Stimulated activated CD4-positive, alpha-beta T cell treated with anti-CD3 and anti-CD28 coated beads, Interleukin-4, amount 100 ng/mL, for 24 hours (primary cell): ENCODE results near the gene NRBF2.
"Not testable (repeated sequence)": the region's sequence is repeated elsewhere in the genome, so short reads cannot be mapped to it uniquely, and the experiment has no call there.

Experiments
- DNase-seq: peaks from one replicate; pipeline ENCODE4 v3.0.0-alpha.2; 2020

The NRBF2 gene

DNA sequence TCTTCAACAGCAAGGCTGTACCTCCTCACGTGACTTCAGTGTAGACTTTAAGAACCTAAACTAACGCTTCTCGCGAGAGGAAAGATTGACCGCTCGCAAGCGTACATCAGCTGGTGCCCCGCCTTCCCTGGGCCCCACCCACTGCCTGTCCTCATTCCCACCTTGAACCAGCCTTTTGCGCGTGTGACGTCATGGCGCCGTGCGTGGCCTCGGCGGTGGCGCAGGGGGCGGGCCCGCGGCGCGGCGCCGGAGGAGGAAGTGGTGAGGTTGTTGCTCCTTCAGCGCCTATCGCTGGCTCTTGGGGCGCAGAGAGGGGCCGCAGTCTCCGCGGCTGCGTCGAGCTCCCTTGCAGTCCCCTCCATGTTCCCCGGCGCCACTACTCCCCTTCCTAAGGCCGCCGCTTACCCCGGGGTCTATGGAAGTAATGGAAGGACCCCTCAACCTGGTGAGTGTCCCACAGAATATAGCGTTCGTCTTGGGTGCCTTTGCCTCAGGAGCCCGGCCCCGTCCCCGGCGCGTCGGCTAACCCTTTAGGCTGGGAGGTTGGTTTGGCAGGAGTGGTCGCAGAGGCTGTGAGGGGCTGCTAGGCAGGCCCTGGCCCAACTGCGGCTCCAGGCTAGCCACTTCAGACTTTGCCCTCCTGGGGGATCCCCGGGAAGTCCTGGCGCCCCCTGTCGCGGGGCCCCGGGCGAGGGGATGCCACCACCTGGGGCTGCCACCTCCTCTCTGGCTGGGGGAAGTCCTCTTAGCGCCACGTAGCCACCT is at the start of gene NRBF2:
Gene NRBF2, plus strand, starts transcription at position 273 of the 765 bp plus-strand sequence. Its CDS starts 143 bp downstream, at position 416.
- peak; percentile 98 for DNase-seq

GRCh38 chr10:63083406-63083805 is 49.7 kb upstream of the NRBF2 start:
- not testable (repeated sequence) for DNase-seq

DNA sequence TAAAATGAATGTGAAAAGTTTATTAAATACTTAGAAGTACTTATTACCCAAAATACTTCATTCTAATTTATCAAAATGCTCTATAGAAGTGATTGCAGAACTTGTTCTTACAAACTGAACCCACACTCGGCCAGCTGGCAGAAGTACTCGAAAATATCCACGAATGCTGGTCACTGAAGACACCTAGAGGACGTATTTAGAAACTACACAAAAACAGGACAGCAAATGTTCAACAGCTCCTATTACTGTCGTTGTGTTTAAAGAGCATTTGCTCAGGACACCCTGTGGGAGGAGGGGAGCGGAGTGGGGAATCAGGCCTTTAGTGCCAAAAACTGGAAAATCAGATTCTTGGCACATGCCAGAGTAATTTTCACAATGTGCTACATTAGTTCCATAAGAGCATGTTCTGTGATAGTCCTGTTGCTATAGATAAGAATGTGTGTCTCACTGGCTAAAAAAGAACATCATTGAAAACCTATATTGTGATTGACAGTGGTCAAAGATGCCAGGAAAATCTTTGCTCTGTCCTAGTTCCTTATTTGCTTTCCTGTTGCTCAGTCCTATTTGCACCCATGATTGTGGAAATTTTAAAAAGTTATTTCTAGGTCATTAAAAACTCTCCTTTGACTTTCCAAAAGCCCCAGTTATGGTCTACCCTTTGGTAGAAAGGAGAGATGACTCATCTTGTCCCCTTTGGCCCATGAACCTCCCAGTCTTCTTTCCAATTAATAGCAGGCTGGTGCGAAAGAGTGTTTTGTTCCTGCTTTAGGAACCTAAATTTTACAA is 49.0 kb upstream of the NRBF2 start:
- peak; percentile 53 for DNase-seq

DNA sequence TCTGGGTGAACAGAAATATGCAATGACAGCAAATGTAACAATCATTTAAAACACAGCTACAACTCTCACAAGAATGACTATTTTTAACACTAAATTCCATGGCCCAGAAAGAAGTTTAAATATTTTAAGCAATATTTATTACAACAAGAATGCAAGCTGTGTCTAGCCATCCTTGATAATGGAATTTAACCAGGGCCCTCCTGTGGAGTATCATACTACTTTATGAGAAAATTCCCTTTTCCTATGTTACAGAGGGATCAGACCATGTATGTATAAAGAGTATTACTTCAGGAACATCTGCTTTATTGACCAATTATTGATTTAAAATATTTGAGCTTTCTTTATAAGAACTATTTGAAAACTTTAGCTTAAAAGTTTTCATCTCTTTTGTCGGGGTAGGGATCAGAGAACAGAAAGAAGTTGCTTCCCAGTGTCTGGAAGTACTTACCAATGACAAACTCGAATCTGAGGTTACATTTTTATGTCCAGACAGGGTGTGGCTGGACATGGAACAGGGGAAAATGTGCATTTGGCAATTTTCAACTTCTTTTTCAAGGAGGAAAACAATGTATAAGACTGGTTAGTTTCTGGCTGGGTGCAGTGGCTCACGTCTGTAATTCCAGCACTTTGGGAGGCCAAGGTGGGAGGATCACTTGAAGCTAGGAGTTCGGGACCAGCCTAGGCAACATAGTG is 48.3 kb upstream of the NRBF2 start:
- DNase-seq: no peak

- DNase-seq: no peak
Measured at GRCh38 chr10:63093227-63093626, 39.9 kb upstream of the NRBF2 start.

DNA sequence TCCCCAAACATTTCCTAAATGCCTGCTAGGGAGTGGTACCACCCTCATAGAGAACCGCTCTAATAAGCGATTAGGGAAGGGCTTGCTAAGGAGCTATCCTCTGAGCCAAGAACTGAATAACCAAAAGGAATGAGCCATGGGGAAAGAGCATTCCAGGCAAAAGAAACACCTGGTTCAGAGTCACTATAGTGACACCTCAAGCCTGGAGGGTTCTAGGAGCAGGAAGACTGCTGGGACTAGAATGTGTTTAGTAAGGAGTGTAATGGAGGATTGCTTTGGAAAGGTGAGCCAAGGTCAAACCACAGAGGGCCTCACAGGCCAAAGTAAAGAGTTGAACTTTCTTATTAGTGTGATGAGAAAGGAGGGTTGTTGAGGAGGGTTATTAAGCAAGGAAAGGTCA is 38.7 kb upstream of the NRBF2 start:
- DNase-seq: no peak

GRCh38 chr10:63094881-63095280 is 38.2 kb upstream of the NRBF2 start:
- DNase-seq: no peak

DNA sequence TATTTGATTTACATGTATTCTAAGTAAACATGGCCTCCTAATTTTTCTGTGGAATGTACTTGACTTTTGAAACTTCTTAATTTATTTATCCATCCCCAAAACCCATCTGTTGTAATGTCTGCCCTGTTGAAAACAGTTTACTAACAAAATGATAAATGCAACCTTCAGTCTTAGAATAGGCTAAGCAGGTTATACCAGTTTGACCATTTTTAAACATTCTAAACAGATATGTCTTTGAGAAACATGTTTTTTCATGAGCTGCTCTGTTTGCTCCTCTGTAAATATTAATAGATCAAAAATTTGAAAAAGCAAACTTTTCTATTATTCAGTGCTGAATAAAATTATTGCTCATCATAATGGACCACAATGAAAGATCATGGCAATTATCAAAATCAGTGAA is 33.4 kb upstream of the NRBF2 start:
- DNase-seq: no peak

DNA sequence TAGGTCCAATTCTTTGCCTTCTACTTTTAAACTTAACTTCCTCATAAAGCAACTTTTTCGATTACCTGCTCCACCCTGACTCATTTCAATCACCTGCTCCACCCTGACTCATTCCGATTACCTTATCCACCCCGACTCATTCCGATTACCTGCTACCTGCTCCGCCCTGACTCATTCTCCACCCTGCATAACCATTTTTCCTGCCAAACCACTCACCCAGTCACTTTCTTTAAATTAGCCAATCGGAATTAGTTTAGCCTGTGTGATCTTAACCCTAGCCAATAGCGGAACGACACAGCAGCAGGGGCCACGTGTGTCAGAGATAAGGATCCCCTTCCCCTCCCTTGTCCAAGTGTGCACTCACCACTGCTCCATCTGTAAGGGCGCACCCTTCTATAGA is 32.0 kb upstream of the NRBF2 start:
- DNase-seq: not testable (repeated sequence)

DNA sequence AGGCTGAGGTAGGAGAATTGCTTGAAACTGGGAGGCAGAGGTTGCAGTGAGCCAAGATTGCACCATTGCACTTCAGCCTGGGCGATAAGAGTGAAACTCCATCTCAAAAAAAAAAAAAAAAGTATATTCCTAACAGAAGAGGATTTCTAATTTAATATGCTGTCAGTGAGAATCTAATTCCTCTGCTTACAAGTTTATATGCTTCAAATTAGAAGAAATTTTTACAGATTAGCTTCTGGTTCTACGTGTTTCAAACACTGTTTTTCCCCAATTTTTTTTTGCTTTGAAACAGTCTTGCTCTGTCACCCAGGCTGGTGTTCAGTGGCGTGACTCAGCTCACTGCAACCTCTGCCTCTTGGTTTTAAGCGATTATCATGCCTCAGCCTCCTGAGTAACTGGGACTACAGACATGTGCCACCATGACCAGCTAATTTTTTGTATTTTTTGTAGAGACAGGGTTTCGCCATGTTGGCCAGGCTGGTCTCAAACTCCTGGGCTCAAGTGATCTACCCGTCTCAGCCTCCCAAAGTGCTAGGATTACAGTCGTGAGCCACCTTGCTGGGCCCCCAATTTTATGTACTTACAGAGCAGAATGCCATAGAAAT is 30.7 kb upstream of the NRBF2 start:
- not testable (repeated sequence) for DNase-seq

GRCh38 chr10:63103178-63103577 is 29.9 kb upstream of the NRBF2 start:
- not testable (repeated sequence) for DNase-seq

- DNase-seq: peak; percentile 54
Measured at GRCh38 chr10:63103971-63104409, 29.1 kb upstream of the NRBF2 start.

- no peak for DNase-seq
Measured at GRCh38 chr10:63105225-63106110, 27.7 kb upstream of the NRBF2 start.

- no peak for DNase-seq
Measured at GRCh38 chr10:63106111-63106755, 26.9 kb upstream of the NRBF2 start.

DNA sequence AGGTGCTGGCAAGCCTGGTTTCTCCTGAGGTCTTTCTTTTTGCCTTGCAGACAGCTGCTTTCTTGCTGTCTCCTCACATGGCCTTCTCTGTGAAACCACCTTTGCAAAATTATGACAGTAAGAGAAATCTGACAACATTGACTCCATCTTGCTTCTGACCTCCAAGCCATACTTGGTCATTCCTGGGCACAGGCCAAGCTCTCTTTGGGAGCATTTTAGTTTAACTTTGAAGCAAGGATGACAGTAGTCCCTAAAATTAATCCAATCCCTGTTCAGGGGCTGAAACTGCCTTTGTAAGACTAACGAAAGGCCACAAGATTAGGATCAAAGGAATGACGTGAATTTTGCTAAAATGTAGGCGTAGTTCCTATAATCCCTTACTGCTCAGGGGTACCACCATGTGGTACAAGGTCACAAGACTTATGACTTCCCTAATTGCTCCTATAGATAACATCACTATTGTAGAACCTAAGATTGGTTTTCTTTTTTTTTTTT is 25.1 kb upstream of the NRBF2 start:
- no peak for DNase-seq

GRCh38 chr10:63110940-63111339 is 22.2 kb upstream of the NRBF2 start:
- DNase-seq: no peak

DNA sequence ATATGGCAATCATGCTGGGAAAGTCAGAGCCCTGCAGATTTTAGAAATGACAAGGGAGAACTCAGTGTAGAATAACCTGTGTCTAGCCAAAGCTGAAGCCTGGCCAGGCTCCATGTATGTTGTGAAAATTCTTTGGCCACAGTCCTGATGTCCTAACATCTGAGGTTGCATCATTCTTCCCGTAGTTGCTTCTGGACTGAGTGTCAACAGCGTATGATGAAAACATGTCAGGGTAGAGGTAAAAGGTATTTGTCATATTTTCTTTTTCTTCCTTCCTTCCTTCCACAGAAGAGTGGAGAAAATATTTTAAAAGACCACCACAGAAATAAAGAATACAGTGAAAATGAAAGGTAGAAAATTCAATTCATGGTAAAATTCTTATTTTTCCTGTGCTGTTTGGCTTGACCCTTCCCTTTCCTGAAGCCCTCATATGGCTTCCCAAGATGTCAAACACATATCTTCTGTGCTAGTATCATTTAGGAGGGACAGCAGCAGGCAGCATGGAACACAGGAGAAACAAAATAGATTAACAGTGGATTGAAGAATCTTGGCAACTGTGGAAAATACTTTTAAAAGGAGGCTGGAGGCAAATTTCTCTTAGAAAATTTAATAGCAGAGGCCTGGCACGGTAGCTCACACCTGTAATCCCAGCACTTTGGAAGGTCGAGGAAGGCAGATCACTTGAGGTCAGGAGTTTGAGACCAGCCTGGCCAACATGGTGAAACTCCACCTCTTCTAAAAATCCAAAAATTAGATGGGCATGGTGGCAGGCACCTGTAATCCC is 18.9 kb upstream of the NRBF2 start:
- no peak for DNase-seq

DNA sequence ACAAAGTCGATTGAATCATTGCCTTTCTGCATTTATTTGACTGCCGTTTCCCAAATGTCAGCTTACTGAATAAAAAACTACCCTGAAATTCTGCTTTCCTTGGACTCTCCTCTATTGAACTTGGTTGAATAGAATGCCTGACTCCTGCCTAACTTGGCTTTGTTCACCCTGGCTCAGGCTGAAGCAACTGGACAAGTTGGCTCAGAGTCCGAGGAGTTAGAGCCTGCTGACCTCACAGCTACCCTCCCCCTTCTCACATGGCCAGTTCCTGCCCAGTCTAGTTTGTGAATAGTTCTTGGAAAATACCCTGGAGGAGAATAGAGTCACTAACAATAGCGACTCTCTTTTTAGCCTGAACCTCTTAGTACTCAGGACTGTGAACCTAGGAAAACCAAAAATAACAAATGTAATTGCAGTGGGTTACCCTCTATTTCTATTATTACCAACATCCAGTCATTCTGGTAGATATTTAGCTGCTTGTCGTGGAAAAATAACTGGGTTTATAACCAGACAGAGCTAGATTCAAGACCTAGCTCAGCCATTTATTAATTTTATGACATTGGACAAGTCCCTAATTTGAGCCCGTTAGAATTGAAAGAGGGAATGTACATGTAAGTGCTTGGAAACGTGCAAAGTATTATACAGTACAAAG is 17.3 kb upstream of the NRBF2 start:
- no peak for DNase-seq

DNA sequence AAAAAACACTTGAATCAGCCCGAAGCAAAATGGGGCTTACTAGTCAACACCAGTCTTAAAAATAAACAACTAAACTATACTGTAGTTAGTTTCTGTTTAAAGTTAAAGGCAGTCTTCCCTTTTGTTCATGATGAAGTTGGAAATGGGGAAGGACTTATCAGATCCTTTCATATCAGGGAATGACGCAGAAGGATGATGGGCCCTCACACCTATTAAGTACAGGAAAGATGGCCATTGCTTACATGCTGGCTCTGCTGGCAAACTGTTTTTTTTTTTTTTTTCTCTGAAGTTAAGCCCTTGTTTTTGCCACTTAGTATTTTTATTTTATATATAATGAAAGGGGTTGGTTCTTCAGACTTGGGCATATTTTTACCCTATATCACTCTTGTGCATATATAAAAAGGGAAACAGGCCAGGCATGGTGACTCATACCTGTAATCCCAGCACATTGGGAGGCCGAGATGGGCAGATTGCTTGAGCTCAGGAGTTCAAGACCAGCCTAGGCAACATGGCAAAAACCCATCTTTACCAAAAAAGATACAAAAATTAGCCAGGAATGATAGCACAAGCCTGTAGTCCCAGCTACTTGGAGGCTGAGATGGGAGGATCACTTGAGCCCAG is 16.6 kb upstream of the NRBF2 start:
- DNase-seq: no peak
